CD4-positive, alpha-beta T cell treated with Interferon alpha-2 for 1 hour (primary cell): ENCODE measurements around the gene RAPGEF2.

Source experiments
- DNase-seq, 2 donors: peaks; one replicate each; pipeline ENCODE4 v3.0.0-alpha.2; 2020 to 2022

Gene RAPGEF2

GRCh38 chr4:159334461-159334860 lies 231.6 kb downstream of the RAPGEF2 start:
- no peak for DNase-seq

DNA sequence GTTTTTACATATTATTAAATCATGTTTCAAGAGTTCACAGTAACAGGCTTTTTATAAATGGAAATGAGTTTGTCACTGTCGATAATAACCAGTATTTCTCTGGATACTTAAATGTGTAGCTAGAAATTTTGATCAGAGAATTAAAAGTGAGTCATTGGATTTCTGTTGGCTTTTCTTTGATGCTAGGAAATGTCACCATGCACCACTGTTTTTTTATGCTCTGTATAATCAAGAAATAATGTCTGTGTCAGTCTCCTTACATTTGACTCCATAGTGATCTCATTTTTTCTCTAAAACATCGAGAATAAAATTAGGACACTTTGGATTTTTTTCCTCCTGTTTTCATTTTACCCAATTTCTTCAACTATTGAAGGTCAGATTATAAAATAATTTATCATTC lies 234.2 kb downstream of the RAPGEF2 start:
- DNase-seq = no peak

DNA sequence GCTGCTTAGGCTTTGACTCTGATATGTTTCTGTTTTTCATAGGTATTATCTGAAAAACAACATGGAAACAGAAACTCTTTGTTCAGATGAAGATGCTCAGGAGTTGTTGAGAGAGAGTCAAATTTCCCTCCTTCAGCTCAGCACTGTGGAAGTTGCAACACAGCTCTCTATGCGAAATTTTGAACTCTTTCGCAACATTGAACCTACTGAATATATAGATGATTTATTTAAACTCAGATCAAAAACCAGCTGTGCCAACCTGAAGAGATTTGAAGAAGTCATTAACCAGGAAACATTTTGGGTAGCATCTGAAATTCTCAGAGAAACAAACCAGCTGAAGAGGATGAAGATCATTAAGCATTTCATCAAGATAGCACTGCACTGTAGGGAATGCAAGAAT lies 238.6 kb downstream of the RAPGEF2 start:
- no peak for DNase-seq

DNA sequence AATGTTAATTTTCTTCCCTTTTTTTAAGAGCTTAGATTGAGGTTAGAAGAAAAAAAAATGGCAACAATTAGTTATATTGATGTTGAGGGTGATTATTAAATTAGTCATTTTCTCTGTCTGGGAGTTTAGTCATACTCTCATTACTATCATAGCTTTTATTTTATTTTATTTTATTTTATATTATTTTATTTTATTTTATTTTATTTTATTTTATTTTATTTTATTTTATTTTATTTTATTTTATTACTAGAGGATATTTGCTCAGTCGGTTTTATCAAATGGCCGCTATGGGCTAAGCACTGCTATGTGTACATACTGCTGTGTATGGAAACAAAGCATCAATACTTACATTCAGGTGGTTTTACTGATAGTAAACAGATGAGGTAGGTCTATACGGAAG lies 239.5 kb downstream of the RAPGEF2 start:
- DNase-seq = no peak

- no peak for DNase-seq
Measured at GRCh38 chr4:159343116-159343515, 240.2 kb downstream of the RAPGEF2 start.

- DNase-seq = no peak
Measured at GRCh38 chr4:159344877-159345276, 242.0 kb downstream of the RAPGEF2 start.

DNA sequence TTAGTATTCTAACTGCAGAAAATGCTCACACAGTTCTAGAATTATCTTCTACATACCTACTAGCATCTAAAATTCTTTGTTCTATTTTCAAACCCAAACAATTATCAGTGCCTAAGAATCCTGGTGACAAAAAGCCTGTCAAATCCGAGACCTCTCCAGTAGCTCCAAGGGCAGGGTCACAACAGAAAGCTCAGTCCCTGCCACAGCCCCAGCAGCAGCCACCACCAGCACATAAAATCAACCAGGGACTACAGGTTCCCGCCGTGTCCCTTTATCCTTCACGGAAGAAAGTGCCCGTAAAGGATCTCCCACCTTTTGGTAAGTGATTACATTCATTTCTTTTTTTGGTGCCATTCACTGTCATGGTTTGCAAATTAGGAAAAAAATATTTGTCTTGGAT lies 243.8 kb downstream of the RAPGEF2 start:
- DNase-seq = no peak

DNA sequence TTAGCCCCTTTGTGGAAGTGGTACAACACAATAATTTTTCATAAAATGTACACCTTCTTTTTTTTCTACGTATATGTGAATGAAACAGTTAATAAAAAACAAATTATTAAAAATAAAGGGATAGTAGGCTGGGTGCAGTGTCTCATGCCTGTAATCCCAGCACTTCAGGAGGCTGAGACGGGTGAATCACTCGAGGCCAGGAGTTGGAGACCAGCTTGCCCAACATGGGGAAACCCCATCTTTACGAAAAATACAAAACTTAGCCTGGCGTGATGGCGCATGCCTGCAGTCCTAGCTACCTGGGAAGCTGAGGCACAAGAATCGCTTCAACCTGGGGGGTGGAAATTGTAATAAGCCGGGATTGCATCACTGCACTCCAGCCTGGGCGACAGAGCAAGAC lies 244.9 kb downstream of the RAPGEF2 start:
- no peak for DNase-seq

DNA sequence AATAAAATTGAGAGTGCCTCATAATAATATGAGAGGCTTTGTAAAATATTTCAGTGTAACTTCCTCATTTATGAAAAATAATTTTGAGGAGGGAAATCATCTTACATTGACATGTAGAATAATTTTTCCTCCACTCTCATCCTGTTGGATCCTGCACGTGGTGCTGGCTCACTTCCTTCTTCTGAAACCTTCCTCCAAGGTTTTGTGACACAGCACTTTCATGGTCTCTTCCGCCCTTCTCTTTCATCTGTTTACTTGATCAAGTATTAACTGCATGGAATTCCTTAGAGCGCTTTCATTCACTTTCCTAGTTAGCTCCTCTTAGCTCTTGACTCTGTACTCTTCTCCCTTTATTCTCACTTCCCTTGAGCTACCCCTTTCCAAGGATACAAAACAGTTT lies 246.5 kb downstream of the RAPGEF2 start:
- DNase-seq = no peak

GRCh38 chr4:159352609-159353008 lies 249.7 kb downstream of the RAPGEF2 start:
- DNase-seq = no peak

- no peak for DNase-seq
Measured at GRCh38 chr4:159353422-159354116, 250.7 kb downstream of the RAPGEF2 start.

DNA sequence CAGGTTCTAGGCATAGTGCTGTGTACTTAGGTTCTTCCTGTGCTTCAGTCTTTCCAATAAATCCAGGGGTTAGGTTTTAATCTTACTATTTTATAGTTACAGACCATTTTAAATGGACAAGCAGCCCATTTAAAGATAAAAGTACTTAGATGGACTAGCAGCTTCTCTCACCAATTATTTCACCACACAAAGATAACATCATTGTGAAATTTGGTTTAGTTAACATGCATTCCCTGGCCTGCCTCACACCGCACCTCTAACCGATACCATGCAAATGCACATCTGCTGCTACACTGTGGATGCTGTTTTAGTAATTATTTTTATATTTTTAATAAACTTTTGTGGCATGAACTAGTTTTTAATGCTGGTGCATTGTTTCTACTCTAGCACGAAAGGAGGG lies 252.6 kb downstream of the RAPGEF2 start:
- no peak for DNase-seq

DNA sequence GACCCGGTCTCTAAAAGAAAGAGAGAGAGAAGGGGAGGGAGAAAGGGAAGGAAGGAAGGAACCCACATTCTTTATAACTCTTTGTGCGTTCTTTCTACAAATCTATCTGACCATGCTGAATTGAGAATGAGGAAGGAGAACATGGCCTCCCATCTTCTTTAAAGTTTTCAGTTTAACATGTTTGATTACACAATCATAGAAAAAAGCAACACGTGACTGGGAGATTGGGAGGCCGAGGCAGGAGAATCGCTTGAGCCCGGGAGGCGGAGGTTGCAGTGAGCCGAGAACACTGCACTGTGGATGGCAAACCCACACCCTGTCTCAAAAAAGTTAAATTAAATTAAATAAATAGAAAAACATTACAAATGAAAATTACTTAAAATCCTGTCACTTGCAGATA lies 254.5 kb downstream of the RAPGEF2 start:
- no peak for DNase-seq

- no peak for DNase-seq
Measured at GRCh38 chr4:159358226-159358625, 255.3 kb downstream of the RAPGEF2 start.

- DNase-seq = no peak
Measured at GRCh38 chr4:159360549-159360948, 257.7 kb downstream of the RAPGEF2 start.

DNA sequence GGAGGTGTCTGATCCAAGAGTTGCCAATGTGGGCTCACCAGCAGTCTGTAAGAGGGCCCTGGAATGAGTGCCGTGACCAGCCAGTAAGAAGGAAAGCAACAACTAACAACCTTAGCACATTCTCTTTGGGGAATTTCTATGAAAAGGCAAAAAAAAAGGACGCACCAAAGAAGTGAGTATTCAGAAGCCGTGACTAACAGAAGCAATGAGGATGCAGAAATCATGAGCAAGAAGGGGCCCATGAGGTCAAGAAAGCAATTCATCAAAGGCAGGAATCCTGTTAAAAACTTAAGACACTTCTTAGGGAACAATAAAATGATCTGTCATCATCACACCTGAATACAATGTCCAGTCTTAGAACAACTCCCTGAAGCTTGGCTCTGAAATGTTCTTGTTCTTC lies 260.5 kb downstream of the RAPGEF2 start:
- no peak for DNase-seq

DNA sequence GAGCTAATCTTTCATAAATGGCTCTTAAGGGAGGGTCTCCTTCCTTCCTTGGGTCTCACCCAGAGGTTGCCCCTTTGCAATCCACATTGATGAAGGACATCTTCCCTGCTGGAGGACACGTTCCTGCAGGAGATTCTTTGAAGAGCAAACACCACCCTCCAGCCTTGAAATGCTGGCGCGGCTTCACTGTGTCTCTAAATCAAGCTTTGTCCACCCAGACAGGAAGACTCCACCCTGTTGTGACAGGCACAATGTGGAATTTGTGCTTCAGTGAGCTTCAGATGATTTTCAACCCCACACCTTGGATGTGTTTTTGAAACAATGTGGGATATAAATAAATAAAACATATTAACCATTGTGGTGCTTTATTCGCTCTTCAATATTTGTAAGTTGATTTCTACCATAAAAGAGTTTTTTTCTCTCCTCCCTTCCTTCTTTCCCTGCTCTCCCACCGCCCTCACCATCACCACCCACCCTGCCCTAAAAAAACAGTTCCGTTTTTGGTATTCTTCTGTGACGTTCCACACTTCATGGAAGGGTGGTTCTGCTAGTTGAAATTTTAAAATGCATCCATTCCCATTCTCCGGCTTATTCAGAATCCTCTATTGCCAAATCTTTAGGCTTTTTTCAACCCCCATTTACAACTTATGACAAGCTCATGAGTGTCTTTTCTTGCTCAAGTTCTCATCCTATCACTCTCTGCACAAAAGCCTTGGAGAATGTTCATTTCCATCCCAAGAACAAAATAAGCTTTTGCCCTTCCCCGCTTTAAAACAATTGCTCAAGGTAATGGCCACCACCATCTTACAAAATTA lies 264.3 kb downstream of the RAPGEF2 start:
- no peak for DNase-seq

DNA sequence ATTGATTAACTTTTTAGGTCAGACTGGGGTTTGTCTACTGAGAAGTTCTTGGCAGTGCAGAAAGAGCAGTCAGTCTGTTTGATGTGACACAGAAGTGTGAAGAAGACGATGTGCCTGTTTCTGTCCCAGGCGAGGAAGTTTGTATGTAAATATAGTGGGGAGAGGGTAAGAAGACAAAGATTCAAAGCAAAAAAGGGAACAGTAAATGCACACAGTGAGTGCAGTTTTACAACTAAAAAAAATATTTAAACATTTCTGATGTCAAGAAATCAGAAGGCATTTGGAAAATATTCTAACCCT lies 264.9 kb downstream of the RAPGEF2 start:
- DNase-seq = no peak

GRCh38 chr4:159368320-159368719 lies 265.4 kb downstream of the RAPGEF2 start:
- DNase-seq = no peak

DNA sequence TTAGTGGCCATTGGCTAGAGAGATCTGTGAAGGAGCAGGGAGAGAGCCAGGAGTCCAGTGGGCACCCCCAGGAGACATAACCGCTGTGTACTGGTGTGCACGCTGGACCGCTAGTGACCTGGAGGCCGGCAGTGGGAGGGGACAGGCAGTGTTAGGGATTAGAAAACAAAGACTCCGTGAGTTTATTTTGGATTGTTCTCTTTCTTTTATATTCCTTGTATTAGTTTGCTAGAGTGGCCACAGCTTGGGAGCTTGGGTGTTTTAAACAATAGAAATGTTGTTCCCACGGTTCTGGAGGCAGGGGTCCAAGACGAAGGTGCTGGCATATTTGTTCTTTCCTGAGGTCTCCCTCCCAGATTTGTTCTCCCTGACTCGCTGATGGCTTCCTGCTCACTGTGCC lies 266.4 kb downstream of the RAPGEF2 start:
- DNase-seq = no peak

DNA sequence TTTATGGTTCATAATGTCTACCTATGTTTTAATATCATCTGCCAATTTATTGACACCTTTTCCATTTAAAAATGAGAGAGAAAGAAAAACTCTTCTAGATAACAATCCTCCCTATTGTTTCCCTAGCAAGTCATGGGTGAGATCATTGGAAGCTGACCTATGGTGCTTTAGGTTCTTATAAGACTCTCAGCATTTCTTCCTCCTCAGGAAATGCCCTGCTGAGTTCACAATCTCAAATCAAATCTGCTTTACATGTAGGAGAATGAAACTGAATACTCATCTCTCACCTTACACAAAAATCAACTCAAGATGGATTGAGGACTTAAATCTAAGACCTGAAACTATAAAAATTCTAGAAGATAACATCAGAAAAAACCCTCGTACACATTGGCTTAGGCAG lies 267.4 kb downstream of the RAPGEF2 start:
- DNase-seq = no peak

DNA sequence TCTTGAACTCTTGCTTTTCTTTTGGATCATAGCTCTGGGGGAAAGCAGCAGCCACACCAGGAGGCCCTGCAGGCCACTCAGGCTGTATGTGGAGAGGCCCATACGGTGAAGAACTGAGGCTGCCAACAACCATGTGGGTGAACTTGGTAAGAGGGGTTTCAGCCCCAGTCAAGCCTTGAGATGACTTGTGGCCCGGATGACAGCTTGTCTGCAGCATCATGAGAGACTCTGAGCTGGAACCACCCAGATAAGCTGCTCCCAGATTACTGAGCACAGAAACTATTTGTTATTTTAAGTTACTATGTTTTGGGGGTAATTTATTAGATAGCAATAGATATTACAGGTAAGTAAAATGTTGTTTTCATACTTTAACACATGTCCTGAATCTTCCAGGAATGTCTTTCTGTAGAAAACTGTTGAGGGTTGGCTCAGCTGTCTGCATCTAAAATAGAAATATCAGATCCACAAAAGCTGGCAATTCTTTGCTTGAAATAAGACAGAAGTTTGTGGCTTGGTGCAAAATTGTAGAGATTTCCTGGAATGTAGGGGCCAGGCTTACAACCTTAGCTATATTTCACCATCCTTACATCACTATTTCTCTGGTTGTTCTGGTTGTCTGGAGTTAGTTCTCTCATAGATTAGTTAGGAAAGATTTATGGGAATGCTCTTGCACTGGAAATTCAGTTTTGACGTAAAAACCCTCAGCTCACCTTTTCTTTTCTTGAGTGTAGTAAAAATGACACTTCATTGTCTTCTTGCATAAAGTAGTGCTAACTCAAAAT lies 272.1 kb downstream of the RAPGEF2 start:
- no peak for DNase-seq

- DNase-seq = no peak
Measured at GRCh38 chr4:159376289-159376688, 273.4 kb downstream of the RAPGEF2 start.

- no peak for DNase-seq
Measured at GRCh38 chr4:159378056-159378616, 275.3 kb downstream of the RAPGEF2 start.
